Stomach (tissue), 4 donors: ENCODE data around the gene POFUT2.

Source experiments
- POLR2A ChIP-seq, 4 donors: fragments of 450-650 bp; IDR thresholded peaks; one replicate each; pipeline ENCODE4 v1.6.1; 2016; ENCODE audit warnings: antibody characterized with exemption in 4 of 4, control low read depth in 2 of 4, mild to moderate bottlenecking in 1 of 4, moderate library complexity in 1 of 4
- POLR2AphosphoS5 ChIP-seq, 3 donors: sonication (generic); formaldehyde crosslinking; IDR thresholded peaks; one replicate each; pipeline ENCODE4 v1.6.1; 2016; ENCODE audit warnings: antibody characterized with exemption in 3 of 3
- TF ChIP-seq, protein P1 (sequence below), 7 experiments: fragments of 450-650 bp in 4 of 7; fragments of 200-600 bp in 3 of 7; sonication (generic) in 3 of 7; IDR thresholded peaks; one replicate each; pipeline ENCODE4 v1.5.1; 2016 to 2019; ENCODE audit warnings: antibody characterized with exemption in 7 of 7, control low read depth in 2 of 7, mild to moderate bottlenecking in 1 of 7

DNA sequence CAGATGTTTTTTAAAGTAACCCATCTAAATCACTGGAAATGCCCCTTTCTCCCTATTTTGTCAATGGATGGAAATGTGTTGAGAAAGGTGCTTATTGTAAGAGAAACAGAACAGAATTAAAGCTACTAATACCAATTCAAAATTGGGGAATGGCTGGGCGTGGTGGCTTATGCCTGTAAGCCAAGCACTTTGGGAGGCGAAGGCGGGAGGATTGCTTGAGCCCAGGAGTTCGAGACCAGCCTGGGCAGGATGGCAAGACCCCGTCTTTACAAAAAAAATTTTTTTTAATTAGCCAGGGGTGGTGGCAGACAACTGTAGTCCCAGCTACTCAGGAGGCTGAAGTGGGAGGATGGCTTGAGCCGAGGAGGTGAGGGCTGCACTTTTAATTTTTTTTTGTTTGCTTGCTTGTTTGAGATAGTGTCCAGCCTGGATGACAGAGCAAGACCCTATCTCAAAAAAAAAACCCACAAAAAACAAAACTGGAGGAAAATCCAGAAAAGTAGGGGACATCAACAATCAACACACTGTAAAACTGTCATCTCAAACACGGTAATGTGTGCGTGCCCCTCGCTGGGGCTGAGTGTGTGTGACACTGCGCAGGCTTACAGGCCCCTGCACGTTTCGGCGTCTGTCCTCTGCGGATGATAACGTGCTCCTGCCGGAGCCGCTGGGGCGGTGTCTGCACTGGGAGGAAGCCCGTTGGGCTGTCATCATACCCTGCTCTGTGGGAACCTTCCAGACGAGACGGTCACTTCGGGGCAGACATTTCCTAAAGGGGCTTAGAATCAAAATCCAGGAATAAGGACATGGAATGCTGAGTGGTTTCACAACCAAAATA lies 11.6 kb upstream of the POFUT2 start:
- TF ChIP-seq POLR2AphosphoS5 (IDR thresholded peaks at IDR 0.05) = peak in 1 of 3 donors; percentile 65
- no peak for TF ChIP-seq POLR2A (IDR thresholded peaks at IDR 0.05)
- TF ChIP-seq, protein P1, sequence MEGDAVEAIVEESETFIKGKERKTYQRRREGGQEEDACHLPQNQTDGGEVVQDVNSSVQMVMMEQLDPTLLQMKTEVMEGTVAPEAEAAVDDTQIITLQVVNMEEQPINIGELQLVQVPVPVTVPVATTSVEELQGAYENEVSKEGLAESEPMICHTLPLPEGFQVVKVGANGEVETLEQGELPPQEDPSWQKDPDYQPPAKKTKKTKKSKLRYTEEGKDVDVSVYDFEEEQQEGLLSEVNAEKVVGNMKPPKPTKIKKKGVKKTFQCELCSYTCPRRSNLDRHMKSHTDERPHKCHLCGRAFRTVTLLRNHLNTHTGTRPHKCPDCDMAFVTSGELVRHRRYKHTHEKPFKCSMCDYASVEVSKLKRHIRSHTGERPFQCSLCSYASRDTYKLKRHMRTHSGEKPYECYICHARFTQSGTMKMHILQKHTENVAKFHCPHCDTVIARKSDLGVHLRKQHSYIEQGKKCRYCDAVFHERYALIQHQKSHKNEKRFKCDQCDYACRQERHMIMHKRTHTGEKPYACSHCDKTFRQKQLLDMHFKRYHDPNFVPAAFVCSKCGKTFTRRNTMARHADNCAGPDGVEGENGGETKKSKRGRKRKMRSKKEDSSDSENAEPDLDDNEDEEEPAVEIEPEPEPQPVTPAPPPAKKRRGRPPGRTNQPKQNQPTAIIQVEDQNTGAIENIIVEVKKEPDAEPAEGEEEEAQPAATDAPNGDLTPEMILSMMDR (IDR thresholded peaks at IDR 0.05) = no peak
